Activated T-cell treated with anti-CD3 and anti-CD28 coated beads for 24 hours (primary cell): Measurements from ENCODE around the gene TPRN.
A peak's percentile ranks its signal among the peaks of the same experiment; 100 is the strongest.

Experiments used
- DNase-seq: peaks from one replicate; pipeline ENCODE4 v3.0.0-alpha.2; 2020; ENCODE audit warnings: low read depth

TPRN gene

DNA sequence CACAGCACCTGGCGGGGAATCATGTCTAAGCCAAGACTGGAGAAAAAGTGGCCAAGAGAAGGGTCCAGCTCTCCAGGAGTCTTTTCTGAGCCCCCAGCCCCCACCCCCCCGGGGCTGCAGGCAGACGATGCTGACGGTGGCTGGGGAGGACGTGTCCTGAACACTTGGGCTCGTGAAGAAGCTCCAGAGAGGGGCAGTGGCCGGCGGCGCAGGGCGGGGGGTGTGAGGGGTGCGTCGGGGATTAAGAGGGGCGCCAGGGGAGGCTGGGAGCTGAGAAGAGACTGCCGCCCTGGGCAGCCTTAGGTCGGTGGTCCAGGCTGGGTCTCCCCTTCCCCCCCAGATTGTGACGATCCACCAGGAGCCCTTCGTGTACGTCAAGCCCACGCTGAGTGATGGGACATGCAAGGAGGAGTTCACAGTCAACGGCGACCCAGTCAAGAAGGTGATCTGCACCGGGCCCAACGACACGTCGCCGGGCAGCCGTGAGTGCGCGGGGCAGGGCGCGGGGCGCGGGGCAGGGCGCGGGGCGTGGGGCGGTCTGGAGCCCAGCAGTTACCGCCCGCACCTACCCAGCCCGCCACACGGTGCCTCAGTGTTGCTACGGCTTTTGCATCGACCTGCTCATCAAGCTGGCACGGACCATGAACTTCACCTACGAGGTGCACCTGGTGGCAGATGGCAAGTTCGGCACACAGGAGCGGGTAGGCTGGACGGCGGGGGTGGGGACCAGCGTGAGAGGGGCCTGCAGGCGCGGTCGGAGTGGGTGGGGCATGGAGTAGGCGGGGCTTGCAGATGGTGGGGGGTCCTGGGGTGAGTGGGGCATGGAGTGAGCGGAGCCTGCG, 39.6 kb downstream of the TPRN start:
- DNase-seq, result no peak

DNA sequence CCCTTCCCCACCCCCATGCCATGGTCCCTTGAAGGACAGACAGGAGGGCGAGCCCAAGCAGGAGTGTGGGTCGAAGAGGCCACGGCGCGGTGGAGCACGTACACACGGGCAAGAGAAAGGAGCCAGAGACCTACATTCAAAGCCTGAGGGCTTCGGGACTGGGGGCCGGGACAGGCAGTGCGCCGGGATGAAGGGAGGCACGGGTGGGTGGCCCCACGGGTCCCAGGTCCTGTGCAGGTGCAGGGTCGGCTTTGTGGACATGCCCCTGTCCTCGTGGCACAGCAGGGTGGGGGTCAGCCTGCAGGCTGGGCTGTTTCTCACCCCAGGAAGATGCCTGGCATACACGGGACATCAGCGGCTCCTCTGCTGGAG, 40.5 kb downstream of the TPRN start:
- no peak for DNase-seq

DNA sequence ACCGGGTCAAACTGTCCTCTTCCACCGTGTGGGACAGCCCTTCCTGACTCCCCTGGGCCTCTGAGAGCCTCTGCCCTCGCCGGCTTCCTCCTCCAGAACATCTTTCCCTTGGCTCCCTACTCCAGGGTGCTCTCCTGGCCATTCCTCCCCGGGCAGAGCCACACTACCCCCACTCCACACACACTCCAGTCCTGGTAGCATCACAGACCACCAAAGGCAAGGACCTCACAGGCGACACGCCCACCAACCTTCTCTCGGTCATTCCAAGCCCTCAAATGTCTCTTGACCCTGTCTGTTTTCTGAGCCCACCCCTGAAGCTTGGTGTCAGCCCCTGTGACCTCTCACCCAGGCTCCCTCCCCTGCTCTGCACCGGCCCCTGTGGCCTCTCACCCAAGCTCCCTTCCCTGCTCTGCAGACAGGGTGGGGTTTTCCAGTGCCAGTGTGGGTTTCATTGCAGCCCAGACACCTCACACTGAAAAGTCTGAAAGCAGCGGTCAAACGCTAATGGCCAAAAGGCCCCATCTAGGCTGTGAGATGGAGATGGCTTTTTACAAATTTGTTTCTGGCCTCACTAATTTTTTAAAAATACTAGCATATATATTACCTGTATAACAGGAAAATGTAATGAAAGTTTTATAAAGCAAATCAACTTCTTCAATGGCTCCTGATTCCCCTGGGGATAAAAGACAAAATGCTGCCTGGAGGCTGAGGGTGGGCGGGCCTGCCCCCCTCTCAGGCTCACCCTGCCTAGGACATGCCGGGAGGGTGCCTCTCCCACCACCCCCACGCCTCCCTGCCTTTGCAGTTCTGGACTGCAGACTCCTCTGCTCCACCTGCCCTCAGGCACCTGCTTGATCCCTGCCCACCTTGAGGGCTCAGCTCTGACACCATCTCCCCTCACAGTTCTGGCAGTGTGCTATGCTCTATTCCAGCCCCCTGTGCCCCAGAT, 41.2 kb downstream of the TPRN start:
- DNase-seq, result no peak

DNA sequence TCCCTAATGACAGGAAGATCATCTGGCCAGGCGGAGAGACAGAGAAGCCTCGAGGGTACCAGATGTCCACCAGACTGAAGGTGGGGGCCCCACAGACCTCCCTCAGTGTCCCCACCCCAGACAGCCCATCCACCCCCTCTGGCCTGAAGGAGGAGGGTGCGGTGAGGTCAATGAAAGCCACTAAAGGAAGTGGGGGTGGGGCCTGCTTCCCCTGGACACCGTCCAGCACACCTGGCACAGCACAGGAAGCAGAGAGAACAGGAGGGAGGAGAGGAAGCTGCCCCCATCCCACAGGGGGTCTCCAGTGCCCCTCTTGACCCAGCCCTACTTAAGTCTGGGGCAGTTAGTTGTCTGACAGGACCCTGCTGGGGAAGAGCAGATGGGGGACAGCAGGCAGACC, 41.9 kb downstream of the TPRN start:
- DNase-seq, result no peak

DNA sequence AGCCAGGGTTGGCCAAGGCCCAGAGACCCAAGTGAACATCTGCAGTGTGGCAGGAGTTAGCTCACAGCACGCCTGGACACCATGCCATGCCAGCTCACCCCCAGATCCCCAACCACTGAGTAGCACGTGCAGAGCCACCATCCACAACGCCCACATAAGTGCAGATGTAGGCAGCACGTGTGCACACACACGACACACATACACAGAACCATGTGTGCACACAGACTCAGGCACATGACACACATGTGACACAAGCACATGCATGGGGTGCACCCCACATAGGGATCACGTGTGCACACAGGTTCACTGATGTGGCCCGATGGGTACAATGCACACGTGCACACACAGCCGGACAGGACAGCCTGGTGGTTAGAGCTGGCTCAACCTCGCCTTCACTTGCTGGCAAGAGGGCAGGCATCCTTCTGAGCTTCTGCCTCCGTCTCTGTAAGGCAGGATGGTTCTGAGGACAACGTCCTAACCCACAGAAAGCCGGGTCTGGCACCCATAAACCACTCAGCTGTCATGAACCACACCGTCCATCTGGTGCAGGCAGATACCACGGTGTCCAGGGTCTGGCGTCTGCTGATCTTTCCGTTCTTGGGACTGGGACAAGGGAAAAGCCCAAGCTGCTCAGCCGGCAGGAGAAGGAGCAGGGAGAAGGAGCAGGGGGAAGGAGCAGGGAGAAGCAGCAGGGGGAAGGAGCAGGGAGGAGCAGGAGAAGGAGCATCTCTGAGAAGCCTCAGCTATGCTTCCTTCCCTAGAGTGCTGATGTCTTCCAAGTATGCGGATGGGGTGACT, 42.7 kb downstream of the TPRN start:
- no peak for DNase-seq

DNA sequence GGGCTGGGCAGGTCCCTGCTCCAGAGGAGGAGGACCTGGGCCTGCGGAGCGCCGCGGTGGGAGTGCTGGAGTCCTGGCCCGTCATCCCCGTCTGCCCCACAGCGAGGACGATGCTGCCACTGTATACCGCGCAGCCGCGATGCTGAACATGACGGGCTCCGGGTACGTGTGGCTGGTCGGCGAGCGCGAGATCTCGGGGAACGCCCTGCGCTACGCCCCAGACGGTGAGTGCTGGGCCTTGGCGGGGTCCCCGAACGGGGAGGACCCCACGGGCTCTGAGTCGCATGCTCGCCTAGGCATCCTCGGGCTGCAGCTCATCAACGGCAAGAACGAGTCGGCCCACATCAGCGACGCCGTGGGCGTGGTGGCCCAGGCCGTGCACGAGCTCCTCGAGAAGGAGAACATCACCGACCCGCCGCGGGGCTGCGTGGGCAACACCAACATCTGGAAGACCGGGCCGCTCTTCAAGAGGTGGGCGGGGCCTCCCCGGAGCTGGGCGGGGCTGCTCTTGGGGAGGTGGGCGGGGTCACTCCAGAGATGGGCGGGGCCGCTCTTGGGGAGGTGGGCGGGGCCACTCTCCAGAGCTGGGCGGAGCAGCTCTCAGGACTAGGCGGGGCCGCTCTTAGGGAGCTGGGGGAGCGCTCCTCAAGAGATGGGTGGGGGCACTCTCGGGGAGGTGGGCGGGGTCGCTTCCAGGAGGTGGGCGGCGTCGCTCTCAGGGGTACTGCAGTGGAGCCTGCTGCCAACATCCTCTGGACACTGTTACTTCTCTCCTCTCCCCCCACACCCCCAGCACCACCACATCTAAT, 43.8 kb downstream of the TPRN start:
- peak; percentile 40 for DNase-seq

DNA sequence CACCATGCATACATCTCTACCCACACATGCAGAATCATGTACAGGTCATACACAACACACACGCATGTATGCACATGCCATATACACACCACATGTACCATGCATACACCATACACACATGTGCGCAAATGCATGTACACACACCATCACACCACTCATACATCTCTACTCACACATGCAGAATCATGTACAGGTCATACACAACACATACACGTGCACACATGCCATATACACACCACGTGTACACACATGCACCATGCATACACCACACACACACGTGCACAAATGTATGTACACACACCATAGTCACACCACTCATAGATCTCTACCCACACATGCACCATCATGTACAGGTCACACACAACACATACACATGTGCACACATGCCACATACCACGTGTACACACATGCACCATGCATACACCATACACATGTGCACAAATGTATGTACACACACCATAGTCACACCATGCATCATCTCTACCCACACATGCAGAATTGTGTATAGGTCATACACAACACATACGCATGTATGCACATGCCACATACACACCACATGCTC, 47.6 kb downstream of the TPRN start:
- DNase-seq, result no peak

DNA sequence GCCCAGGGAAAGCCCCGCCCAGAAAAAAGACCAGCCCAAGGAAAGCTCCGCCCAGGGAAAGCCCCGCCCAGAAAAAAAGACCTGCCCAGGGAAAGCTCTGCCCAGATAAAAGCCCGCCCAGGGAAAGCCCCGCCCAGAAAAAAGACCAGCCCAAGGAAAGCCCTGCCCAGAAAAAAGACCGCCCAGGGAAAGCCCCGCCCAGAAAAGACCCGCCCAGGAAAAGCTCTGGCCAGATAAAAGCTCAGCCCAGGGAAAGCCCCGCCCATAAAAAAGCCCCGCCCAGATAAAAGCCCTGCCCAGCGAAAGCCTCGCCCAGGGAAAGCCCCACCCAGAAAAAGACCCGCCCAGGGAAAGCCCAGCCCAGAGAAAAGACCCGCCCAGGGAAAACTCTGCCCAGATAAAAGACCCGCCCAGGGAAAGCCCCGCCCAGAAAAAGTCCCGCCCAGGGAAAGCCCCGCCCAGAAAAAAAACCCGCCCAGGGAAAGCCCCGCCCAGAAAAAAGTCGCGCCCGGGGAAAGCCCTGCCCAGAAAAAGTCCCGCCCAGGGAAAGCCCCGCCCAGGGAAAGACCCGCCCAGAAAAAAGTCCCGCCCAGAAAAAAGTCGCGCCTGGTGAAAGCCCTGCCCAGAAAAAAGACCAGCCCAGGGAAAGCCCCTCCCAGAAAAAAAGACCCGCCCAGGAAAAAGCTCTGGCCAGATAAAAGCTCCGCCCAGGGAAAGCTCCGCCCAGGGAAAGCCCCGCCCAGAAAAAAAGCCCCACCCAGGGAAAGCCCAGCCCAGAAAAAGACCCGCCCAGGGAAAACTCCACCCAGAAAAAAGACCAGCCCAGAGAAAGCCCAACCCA, 49.7 kb downstream of the TPRN start:
- no peak for DNase-seq

DNA sequence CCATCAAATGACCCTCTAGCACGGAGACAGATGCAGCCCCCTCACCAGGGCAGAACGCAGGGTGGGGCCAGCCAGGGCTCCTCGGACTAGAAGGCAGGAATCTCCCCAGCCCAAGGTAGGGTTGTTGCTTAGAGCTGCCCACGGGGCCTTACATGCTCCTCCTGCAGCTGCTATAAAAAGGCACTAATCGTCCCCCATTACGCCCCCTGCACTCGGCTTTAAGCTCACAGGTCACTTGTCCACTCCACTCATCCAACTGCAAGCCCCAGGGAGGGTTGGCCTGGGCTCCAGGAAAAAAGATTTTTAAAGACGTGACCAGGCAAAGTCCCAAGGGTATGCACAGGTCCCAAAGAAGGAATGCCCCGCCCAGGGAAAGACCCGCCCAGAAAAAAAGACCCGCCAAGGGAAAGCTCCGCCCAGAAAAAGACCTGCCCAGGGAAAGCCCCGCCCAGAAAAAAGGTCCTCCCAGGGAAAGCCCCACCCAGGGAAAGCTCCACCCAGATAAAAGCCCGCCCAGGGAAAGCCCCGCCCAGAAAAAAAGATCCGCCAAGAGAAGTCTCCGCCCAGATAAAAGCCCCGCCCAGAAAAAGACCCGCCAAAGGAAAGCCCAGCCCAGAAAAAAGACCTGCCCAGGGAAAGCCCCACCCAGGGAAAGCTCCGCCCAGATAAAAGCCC, 50.5 kb downstream of the TPRN start:
- DNase-seq, result no peak

DNA sequence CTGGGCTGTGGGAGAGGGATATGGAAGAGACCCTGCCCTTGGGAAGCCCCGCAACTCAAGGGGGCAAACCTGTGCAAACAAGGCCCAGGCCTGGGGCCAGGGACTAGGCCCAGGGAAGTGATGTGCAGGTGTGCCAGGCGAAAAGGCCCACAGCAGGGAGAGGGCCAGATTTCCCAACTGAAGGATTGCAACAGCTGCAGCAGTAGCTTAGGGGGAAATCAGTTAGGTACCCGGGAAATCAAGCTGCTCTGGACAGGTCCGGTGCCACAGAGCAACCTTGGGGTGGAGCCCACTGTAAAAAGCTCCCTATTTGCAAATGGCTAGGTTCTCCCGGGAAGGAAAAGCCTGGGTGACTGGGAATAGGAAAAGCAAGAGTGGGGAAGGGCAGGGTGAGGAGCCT, 51.2 kb downstream of the TPRN start:
- DNase-seq, result no peak

DNA sequence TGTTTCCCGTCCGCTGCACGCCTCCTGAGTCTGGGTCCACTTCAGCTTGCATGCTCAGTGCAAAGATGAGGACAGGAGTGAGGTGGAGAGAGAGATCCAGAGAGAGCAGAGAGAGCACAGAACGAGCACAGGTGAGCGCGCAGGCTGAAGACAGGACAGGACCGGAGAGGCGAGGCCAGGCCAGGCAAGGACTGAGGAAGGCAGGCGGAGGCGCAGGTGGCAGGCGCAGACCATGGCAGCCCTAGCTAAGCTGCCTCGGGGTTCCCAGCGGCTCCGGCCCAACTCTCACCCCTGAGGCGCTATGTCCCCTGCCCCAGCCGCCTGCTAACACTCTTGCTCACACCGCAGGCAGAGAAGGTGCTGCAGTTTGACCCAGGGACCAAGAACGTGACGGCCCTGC, 51.9 kb downstream of the TPRN start:
- no peak for DNase-seq

DNA sequence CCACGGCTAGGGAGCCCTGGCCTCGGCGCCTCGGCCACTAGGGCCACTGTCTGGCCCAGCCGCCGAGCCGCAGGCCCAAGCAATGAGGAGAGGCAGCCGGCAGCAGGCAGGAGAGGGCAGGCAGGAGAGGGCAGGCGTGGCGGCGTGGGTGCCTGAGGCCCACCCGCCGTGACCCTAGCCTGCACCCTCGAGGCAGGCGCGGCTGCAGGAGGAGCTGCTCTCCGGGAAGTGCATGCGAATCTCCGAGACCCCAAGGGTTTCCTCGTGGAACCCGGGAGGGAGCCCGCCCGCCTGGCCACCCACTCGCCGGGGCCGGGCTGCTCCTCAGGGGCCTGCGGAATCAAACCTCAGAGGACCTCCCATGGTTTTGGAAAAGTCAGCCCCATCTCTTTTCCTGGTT, 52.3 kb downstream of the TPRN start:
- no peak for DNase-seq

DNA sequence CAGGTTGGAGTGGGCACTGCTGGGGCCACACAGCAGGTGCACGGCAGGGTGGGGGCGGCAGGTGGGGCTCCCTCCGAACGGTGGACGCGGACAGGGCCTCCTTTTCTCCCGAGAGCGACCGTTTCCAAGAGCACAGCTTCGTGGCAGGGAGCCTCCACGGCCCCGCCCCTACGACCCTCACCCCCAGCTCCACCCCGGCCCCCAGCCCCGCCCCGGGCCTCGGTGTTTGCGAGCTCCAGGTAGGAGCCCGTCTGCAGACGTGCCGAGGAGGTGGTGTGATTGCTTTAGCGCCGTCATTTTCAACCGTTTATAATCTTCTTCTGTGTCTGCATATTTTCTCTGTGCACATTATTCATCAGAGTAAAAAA, 52.8 kb downstream of the TPRN start:
- DNase-seq, result no peak

DNA sequence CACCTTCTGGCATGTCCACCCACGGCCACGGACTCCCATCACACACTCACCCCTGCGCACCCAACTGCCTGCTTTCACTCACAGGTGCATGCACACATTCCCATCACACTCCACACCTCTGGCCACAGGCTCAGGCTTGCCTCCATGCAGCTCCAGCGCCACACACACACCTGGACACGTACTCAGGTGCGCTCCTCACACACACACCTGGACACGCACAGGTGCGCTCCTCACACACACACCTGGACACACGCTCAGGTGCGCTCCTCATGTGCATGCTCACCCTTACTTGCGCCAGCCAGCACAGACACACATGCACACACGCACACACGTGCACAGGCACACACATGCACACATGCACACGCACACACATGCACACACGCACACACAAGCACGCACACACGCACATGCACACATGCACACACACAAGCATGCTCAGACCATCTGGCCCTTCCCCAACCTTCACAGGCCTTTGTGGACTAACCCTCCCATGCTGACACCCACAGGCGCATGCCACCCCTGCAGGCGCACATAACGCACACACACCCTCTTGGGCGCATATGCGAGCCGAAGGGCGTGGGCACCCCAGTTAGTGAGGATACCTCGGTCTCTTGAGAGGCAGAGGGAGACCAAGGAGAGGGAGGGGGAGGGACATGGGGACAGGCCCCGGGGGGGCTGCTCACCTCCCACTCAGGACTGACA, 53.3 kb downstream of the TPRN start:
- no peak for DNase-seq

DNA sequence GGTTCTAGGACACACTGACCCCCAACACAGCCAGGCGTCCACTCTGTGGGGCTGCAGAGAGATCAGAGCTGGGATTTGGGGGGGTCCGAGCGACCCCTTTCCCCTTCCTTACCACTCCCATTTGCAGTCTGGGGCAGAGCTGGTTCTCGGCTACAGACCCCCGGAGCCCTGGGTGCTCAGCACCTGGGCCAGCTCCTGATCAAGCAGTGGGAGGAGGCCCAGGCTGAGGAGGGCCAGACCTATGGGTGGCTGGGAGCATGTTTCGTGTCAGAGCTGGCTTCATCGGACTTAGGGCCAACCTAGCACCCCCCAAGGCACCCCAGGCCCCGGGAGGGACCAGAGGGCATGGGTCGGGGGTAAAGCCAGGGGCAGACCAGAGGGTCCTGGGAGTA, 54.0 kb downstream of the TPRN start:
- DNase-seq, result no peak

DNA sequence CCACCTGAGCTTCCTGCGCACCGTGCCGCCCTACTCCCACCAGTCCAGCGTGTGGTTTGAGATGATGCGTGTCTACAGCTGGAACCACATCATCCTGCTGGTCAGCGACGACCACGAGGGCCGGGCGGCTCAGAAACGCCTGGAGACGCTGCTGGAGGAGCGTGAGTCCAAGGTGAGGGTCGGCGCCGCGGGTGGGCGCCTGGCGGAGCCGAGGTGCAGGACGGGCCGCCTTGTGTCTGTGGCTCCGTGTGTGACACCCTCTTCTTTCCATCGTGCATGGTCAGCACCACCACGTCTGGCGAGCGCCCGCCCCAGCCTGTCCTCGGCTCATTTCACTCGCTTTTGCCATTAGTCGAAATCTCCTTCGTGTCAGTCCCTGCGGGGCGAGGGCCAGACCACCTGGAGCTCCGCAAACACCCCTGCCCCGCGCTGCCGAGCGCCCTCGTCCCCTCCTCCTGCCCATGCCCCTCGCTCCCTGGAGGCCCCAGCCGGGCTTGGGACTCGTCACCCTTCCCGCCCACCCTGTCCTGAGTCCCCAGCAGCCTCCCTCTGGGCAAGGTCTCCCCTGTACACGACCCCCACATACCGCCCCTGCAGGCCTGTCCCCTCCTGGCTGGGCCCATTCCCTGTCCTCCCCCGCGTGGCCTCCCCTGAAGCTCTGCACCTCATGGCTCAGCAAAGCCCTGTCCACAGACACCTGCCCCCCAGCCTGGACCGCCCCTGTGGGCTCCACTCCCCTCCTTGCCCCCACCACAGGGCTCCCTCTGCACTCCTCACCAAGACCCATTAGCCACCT, 54.6 kb downstream of the TPRN start:
- DNase-seq, result no peak

DNA sequence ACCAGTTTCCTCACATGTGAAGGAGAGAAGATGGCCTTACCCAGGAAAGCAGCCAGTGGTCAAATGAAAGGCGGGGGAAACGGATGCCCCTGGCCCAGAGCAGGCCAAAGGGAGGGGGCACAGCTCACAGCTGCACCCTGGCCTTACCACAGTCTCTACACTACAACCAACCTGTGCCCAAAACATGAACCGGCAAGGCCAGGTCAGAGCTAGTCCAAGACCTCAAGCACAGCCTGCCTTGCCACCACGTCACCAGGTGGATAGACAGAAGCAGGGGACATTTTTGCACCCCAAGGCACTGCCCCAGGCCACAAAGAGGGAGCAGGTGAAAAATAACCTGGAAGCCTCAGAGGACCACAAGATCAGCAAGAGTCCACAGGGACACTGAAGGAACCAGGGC, 57.1 kb downstream of the TPRN start:
- DNase-seq, result no peak
